Endothelial cell of umbilical vein (primary cell): ENCODE measurements around the gene ZCWPW1. TPM values are rescaled to one million over a fixed set of nuclear protein-coding genes. Genes with fewer than 3 reads are reported as not detected.

Experiments used
- BruUV-seq: library from RNA; stranded (reverse); fragments of 400-500 nt; replicated peaks from 2 replicates; lab custom pipeline; 2021; lab: Mats Ljungman, UMichigan
- CTCF ChIA-PET: fragments of 300-600, 350-600 bp; sonication (Branson Sonifier 250); formaldehyde crosslinking; loops from one replicate; lab custom pipeline; 2021; ENCODE audit warnings: antibody characterized with exemption, inconsistent platforms; lab: Charles Lee
- POLR2A ChIA-PET: fragments of 300-600, 350-600 bp; sonication (Branson Sonifier 250); formaldehyde crosslinking; loops from one replicate; lab custom pipeline; 2021; ENCODE audit warnings: antibody characterized with exemption, inconsistent platforms; lab: Charles Lee
- DNase-seq: peaks from one replicate; pipeline ENCODE4 v3.0.0-alpha.2; 2011; ENCODE audit warnings: low read depth, low spot score
- FAIRE-seq: peaks from 2 replicates; lab custom pipeline; 2011; peaks lifted over from hg19 to GRCh38; lab: Jason Lieb, UNC
- H2AFZ ChIP-seq: 2 replicates; pipeline ENCODE4 v1.6.0; 2012; ENCODE audit warnings: low read depth, low read length, control low read depth, inconsistent platforms
- H3K27ac ChIP-seq: 2 replicates; pipeline ENCODE4 v1.5.1; 2011; ENCODE audit warnings: low read depth, mild to moderate bottlenecking, control low read depth, low read length, moderate library complexity; ENCODE audit not compliant: insufficient read depth
- H3K27me3 ChIP-seq, 2 experiments: 2 replicates each; pipeline versions ENCODE4 v1.6.0 to v1.6.1; 2011; ENCODE audit warnings: low read length in 2 of 2, mixed read lengths in 1 of 2; ENCODE audit not compliant: control insufficient read depth in 2 of 2, insufficient read depth in 2 of 2
- H3K36me3 ChIP-seq, 2 experiments: 2 replicates in 1 of 2; 3 replicates in 1 of 2; pipeline ENCODE4 v1.5.1; 2011; ENCODE audit warnings: low read length in 2 of 2, mild to moderate bottlenecking in 1 of 2, moderate library complexity in 1 of 2; ENCODE audit not compliant: control insufficient read depth in 2 of 2, insufficient read depth in 2 of 2; ENCODE audit errors: extremely low read depth in 1 of 2
- H3K4me1 ChIP-seq: 3 replicates; pipeline ENCODE4 v1.5.1; 2011; ENCODE audit warnings: mild to moderate bottlenecking, low read length; ENCODE audit not compliant: control insufficient read depth, insufficient read depth; ENCODE audit errors: extremely low read depth
- H3K4me2 ChIP-seq: 2 replicates; pipeline ENCODE4 v1.6.1; 2011; ENCODE audit warnings: low read length, control low read depth, mixed read lengths; ENCODE audit not compliant: insufficient read depth
- H3K4me3 ChIP-seq, 3 experiments: fragments of 200-600 bp in 1 of 3; sonication (generic), shearing (Covaris generic) in 1 of 3; replicated peaks in 1 of 3; 2 replicates each; pipeline ENCODE4 v1.5.1; 2011 to 2016; ENCODE audit warnings: control low read depth in 3 of 3, low read length in 3 of 3, mild to moderate bottlenecking in 2 of 3, inconsistent platforms in 1 of 3, low read depth in 1 of 3, moderate library complexity in 1 of 3; ENCODE audit not compliant: insufficient read depth in 1 of 3
- H3K79me2 ChIP-seq: 2 replicates; pipeline ENCODE4 v1.6.0; 2012; ENCODE audit warnings: low read length, inconsistent platforms; ENCODE audit not compliant: control insufficient read depth, insufficient read depth
- H3K9ac ChIP-seq: replicated peaks from 2 replicates; pipeline ENCODE3; 2011; ENCODE audit warnings: low read length, control low read depth; ENCODE audit not compliant: insufficient read depth; ENCODE audit errors: extremely low read depth
- H3K9me1 ChIP-seq: replicated peaks from 3 replicates; pipeline ENCODE4 v1.6.0; 2011; ENCODE audit warnings: mild to moderate bottlenecking, low read length; ENCODE audit not compliant: control insufficient read depth, insufficient read depth; ENCODE audit errors: extremely low read depth
- H3K9me3 ChIP-seq: replicated peaks from 2 replicates; pipeline ENCODE4 v1.5.1; 2012; ENCODE audit warnings: low read length, inconsistent platforms; ENCODE audit not compliant: control insufficient read depth, insufficient read depth
- H4K20me1 ChIP-seq: replicated peaks from 2 replicates; pipeline ENCODE3; 2011; ENCODE audit warnings: mild to moderate bottlenecking, low read length; ENCODE audit not compliant: control insufficient read depth, insufficient read depth; ENCODE audit errors: extremely low read depth
- EZH2 ChIP-seq: IDR thresholded peaks from 2 replicates; pipeline ENCODE4 v1.6.1; 2012; ENCODE audit warnings: borderline replicate concordance, low read depth, mild to moderate bottlenecking, moderate library complexity, low read length, inconsistent platforms; ENCODE audit not compliant: severe bottlenecking
- FOS ChIP-seq: IDR thresholded peaks from 2 replicates; pipeline ENCODE4 v1.6.1; 2011; ENCODE audit warnings: mild to moderate bottlenecking, low read length, moderate library complexity, borderline replicate concordance; ENCODE audit not compliant: insufficient read depth
- JUN ChIP-seq: IDR thresholded peaks from 2 replicates; pipeline ENCODE4 v1.6.1; 2011; ENCODE audit warnings: borderline replicate concordance, low read depth; ENCODE audit not compliant: insufficient read length, insufficient read depth
- dilution Hi-C: fragments of 300-500 bp; cut with MboI; formaldehyde crosslinking; loops from one replicate; pipeline ENCODE4 v1.15.0; 2019; ENCODE audit warnings: low sequenced_read_pairs; ENCODE audit not compliant: extremely low pct_ligation_motif_present
- intact Hi-C: fragments of 100-400 bp; cut with micrococcal nuclease; formaldehyde crosslinking; loops from one replicate; pipeline ENCODE4 v1.10.0; 2022
- polyA plus RNA-seq, 4 experiments: library from polyadenylated mRNA; depleted of rRNA in 3 of 4; stranded (reverse) in 3 of 4; unstranded in 1 of 4; fragments of >200 nt; gene quantifications; 2 replicates each; pipeline versions ENCODE4 v1.2.1 to v1.2.3, GENCODE V29; 2011 to 2012; ENCODE audit warnings: missing spikeins in 1 of 4
- total RNA-seq: library from RNA; stranded (reverse); gene quantifications from 2 replicates; pipeline ENCODE4 v1.2.3, GENCODE V29; 2021

The ZCWPW1 gene
- total and polyA plus RNA-seq, 2 donors (not counting 3 experiments of a cell fraction or from before 2014, with no cell fraction given), result 0.31 to 0.32 TPM

DNA sequence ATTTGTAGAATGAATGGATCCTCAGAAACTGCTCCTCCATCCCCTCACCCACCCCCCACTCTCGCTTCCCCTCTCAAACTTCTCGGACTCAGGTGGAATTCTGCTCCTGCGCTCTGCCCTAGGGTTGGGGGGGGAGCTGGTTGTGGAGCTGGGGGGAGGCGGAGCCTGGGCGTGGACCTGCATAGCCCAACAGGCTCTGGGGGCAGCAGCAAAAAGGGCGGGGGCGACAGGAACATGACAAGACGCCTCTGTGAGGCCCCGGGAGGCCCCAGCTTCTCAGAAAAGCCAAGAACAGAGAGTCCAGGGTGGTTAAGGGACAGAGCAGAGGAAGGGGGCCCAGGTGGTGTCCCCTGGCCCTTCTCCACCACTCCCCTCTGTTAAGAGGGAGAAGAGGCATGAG lies 47.0 kb upstream of the ZCWPW1 start:
- intact Hi-C loops, result no loop called here
- no peak overlapping the region for H2AFZ ChIP-seq
- H3K36me3 ChIP-seq, result peaks cover 2 to 15% of the 10 kb centered on the region in 2 experiments
- no peaks in the 10 kb centered on the region for H3K27me3 ChIP-seq
- H3K27ac ChIP-seq, result no peak overlapping the region
- H4K20me1 ChIP-seq, result no peaks in the 10 kb centered on the region
- POLR2A ChIA-PET, result no interaction called here
- no peak overlapping the region for H3K4me2 ChIP-seq
- no peaks in the 10 kb centered on the region for H3K9me3 ChIP-seq
- H3K4me3 ChIP-seq, result no peak overlapping the region
- no peaks in the 10 kb centered on the region for H3K9me1 ChIP-seq
- FAIRE-seq (no peak), DNase-seq (no peak)
- H3K4me1 ChIP-seq, result peaks cover 29% of the 10 kb centered on the region
- no peak for TF ChIP-seq EZH2
- H3K9ac ChIP-seq, result no peak overlapping the region
- CTCF ChIA-PET, result interaction anchor here (0.9 to 7.8 kb wide), 3 partner anchors 8 to 113 kb away, joined by 4 to 70 read pairs (median 6); partner anchors contain the start of gene NYAP1
- no TSS peak for BruUV-seq
- dilution Hi-C loops, result no loop called here
- peaks cover 47% of the 10 kb centered on the region for H3K79me2 ChIP-seq

DNA sequence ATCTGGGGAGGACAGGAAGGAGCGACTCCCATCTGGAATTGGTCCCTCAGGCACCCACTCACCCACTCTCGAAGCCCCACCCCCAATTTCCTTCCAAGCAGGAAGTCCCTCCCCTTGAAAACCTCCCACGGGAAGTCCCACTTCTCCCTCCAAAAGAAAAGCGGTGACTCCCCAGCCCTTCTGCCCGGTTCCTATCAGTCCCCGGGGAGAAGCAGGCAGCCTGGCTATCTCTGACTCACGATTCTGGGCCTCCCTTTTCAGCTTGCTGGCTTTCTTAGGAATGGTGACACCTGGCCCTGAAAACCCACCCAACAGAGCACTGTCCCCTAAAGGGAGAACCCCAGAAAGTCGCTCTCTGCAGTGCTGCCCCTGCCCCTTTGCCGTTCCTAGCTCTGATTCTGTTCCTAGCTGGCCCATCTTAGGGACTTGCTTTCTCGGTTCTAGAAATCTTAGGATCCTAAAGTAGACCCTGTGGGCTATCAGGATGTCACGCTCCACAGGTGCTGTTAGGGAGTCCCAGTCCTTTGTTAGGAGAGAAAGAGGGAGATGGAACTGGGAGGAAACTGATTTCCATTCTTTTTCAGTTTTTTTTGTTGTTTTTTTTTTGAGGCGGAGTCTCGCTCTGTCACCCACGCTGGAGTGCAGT lies 44.5 kb upstream of the ZCWPW1 start:
- FAIRE-seq, result peak; percentile 57
- no peak overlapping the region for H3K9ac ChIP-seq
- POLR2A ChIA-PET, result interaction anchor here (0.6 kb wide), 1 partner anchor 113 kb away, joined by 3 read pairs; the partner anchor contains the start of gene FBXO24

More for the DNA sequence above, 44.5 kb upstream of the ZCWPW1 start:
- H3K79me2 ChIP-seq, result peaks cover 37% of the 10 kb centered on the region
- H3K9me1 ChIP-seq, result no peaks in the 10 kb centered on the region
- no peak overlapping the region for H3K27ac ChIP-seq
- H3K4me2 ChIP-seq, result peak overlapping the region; percentile 26
- no peaks in the 10 kb centered on the region for H3K9me3 ChIP-seq
- CTCF ChIA-PET, result interaction anchor here (0.6 to 7.8 kb wide), 3 partner anchors 10 to 87 kb away, joined by 3 to 70 read pairs (median 4); no protein-coding TSS in a partner anchor
- no peak for DNase-seq
- H3K4me3 ChIP-seq, result no peak overlapping the region
- H3K4me1 ChIP-seq, result peaks cover 26% of the 10 kb centered on the region
- no peak overlapping the region for H2AFZ ChIP-seq
- TF ChIP-seq FOS, result peak; percentile 14
- no peak for TF ChIP-seq JUN
- H3K36me3 ChIP-seq, result peaks cover 2 to 19% of the 10 kb centered on the region in 2 experiments
- H3K27me3 ChIP-seq, result no peaks in the 10 kb centered on the region
- BruUV-seq, result no TSS peak
- intact Hi-C loops, result no loop called here
- no peaks in the 10 kb centered on the region for H4K20me1 ChIP-seq
- dilution Hi-C loops, result no loop called here
